MG63 (cell line): Measurements from ENCODE around the gene ISX. TPM values are rescaled to one million over a fixed set of nuclear protein-coding genes. Genes with fewer than 3 reads are reported as not detected.

Source experiments
- DNase-seq: peaks from one replicate; pipeline ENCODE4 v3.0.0-alpha.2; 2020
- H3K27me3 ChIP-seq: fragments of 250-450 bp; sonication (Bioruptor Pico); 2 replicates; pipeline ENCODE4 v1.5.1; 2020; ENCODE audit warnings: mild to moderate bottlenecking, moderate library complexity
- H3K36me3 ChIP-seq: fragments of 250-450 bp; sonication (Bioruptor Pico); 2 replicates; pipeline ENCODE4 v1.5.1; 2020; ENCODE audit warnings: mild to moderate bottlenecking, moderate library complexity
- H3K4me3 ChIP-seq: fragments of 250-450 bp; sonication (Bioruptor Pico); 2 replicates; pipeline ENCODE4 v1.5.1; 2020; ENCODE audit warnings: mild to moderate bottlenecking, moderate library complexity
- H3K9me3 ChIP-seq: fragments of 250-450 bp; sonication (Bioruptor Pico); 2 replicates; pipeline ENCODE4 v1.5.1; 2020; ENCODE audit warnings: mild to moderate bottlenecking, moderate library complexity
- total RNA-seq: library from RNA; depleted of rRNA; stranded (reverse); fragments of >200 nt; shearing (Covaris generic); gene quantifications from 2 replicates; pipeline ENCODE4 v1.2.3, GENCODE V29; 2014; ENCODE audit warnings: low replicate concordance; rRNA removed

Gene ISX
- total RNA-seq, 1 experiment from 2014 or later: not detected

GRCh38 chr22:35124691-35125219 is 58.8 kb downstream of the ISX start:
- Histone ChIP-seq H3K9me3 (no peaks in the 10 kb centered on the region), H3K27me3 (peaks cover 3% of the 10 kb centered on the region; the same call in 1 of the 2 replicates), H3K36me3 (no peaks in the 10 kb centered on the region), H3K4me3 (no peak overlapping the region)
- no peak for DNase-seq

DNA sequence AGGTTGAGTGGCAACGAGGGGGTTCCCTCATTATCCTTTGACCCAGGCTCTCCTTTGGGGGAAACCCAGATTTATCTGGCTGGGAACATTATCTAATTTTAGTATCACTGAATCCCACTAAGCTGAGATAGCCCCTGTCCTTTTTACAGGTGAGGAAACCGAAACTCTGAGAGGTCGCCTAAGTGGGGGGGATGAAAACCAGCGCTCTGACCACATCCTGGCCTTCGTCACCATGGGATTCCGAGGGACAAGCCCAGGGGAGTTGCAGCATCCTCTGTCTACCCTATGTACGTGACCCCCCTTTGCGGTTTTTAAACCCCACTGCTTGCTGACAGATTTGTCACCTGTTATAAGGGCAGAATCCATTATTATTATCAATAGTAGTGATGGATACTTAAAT is 61.0 kb downstream of the ISX start:
- Histone ChIP-seq H3K9me3 (no peaks in the 10 kb centered on the region), H3K36me3 (no peaks in the 10 kb centered on the region), H3K4me3 (no peak overlapping the region), H3K27me3 (peaks cover 3% of the 10 kb centered on the region; the same call in 1 of the 2 replicates)
- no peak for DNase-seq

GRCh38 chr22:35128637-35129036 is 62.7 kb downstream of the ISX start:
- H3K36me3 ChIP-seq: no peaks in the 10 kb centered on the region
- peaks cover 3% of the 10 kb centered on the region; the same call in 1 of the 2 replicates for H3K27me3 ChIP-seq
- no peak for DNase-seq
- H3K9me3 ChIP-seq: no peaks in the 10 kb centered on the region
- H3K4me3 ChIP-seq: no peak overlapping the region

- peaks cover 3% of the 10 kb centered on the region; the same call in 1 of the 2 replicates for H3K27me3 ChIP-seq
- H3K9me3 ChIP-seq: no peaks in the 10 kb centered on the region
- DNase-seq: no peak
- H3K4me3 ChIP-seq: no peak overlapping the region
- H3K36me3 ChIP-seq: no peaks in the 10 kb centered on the region
Observed at GRCh38 chr22:35131525-35132000, 65.6 kb downstream of the ISX start.

DNA sequence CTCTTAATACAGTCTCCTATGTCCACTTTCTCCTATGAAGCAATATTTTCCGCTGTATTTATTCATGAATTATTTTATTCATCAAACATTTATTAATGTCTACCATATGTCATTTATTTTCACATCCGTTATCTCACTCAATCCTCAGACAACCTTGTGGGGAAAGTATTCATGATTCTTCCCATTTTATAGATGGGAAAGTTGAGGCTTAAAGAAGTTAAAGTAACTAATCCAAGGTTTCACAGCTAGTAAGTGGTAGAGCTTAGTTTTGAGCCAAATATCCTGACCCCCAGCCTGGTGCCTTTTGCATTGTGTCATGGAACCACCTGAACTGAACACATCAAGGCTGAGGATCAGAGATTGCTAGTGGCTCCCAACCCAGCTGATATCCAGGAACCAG is 66.6 kb downstream of the ISX start:
- Histone ChIP-seq H3K9me3 (no peaks in the 10 kb centered on the region), H3K27me3 (peaks cover 1% of the 10 kb centered on the region; the same call in 1 of the 2 replicates), H3K4me3 (no peak overlapping the region), H3K36me3 (no peaks in the 10 kb centered on the region)
- no peak for DNase-seq

GRCh38 chr22:35133702-35134380 is 67.9 kb downstream of the ISX start:
- no peak for DNase-seq
- Histone ChIP-seq H3K9me3 (no peaks in the 10 kb centered on the region), H3K36me3 (no peaks in the 10 kb centered on the region), H3K27me3 (no peaks in the 10 kb centered on the region), H3K4me3 (no peak overlapping the region)

DNA sequence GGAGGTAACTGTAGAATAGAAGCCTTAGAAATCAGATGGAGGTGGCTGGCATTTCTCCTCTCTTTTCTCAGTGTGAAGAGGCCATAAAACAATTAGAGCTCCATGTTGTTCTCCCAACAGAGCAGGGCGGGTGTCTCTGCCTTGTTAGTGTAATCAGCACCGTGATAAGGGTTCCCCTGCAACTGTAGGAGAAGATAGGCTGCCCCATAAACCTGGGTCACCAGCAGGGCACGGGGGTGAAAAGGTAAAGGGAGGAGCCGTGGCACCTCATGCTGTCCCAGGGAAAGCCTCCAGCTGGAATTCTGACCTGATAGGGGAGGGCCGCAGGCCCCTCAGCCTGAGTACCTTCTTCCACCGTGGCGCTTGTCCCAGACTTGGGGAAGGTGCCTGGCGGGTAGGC is 68.7 kb downstream of the ISX start:
- no peak for DNase-seq
- Histone ChIP-seq H3K36me3 (no peaks in the 10 kb centered on the region), H3K27me3 (no peaks in the 10 kb centered on the region), H3K9me3 (no peaks in the 10 kb centered on the region), H3K4me3 (no peak overlapping the region)

DNA sequence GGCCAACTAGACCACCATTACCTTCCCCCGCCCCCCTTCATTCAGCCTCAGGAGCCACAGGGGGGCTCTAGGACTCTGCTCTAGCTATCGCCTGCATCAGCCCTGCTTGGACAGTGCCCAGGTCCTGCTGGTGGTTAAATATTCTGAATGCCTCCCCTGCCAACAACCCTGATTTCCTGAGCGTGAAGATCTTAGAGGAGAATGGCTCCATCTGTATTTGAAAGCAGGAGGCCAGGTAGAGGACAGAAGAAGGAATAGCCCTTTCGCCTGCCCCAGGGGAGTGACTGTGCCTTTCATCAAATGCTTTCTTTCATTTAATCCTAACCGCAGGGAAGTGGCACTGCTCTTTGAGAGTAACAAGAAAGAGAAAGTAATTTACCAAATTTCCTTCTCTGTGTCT is 69.2 kb downstream of the ISX start:
- H3K36me3 ChIP-seq: no peaks in the 10 kb centered on the region
- no peak for DNase-seq
- no peaks in the 10 kb centered on the region for H3K27me3 ChIP-seq
- H3K9me3 ChIP-seq: no peaks in the 10 kb centered on the region
- H3K4me3 ChIP-seq: no peak overlapping the region

Other genes with a start within 250 kb of the ISX start
- gene HMGXB4, start 191.3 kb downstream of the ISX start, total RNA-seq: 19.8 and 39.3 TPM in 2 replicates
- 18.1 and 19.2 TPM in 2 replicates for gene TOM1, start 233.7 kb downstream of the ISX start, total RNA-seq